ENCODE data around the gene CACNG1. TPM values are rescaled to one million over a fixed set of nuclear protein-coding genes. Genes with fewer than 3 reads are reported as not detected.

CACNG1 gene
- polyA plus RNA-seq, 3 donors, result not detected

- peaks cover 0 to 12% (median 3%) of the 10 kb centered on the region in 7 donors for H3K9me3 Mint-ChIP-seq
- Histone ChIP-seq H2AFZ (ENCODE audit: insufficient read depth, low read depth, low read length, poor library complexity, severe bottlenecking) (no peak overlapping the region), H3K9me3 (replicated peaks in 1 of 2; ENCODE audit: control insufficient read depth in 1 of 2, insufficient read depth in 1 of 2, low read length in 2 of 2) (no peaks in the 10 kb centered on the region), H4K20me1 (ENCODE audit: insufficient read depth, low read length) (no peaks in the 10 kb centered on the region), H3K79me2 (ENCODE audit: insufficient read depth, low read length) (no peaks in the 10 kb centered on the region), H3K4me3 (replicated peaks in 1 of 3; ENCODE audit: low read depth in 2 of 3, low read length in 3 of 3) (no peak overlapping the region), H3K4me2 (replicated peaks; ENCODE audit: extremely low read depth, low read length, poor library complexity, severe bottlenecking) (no peak overlapping the region), H3K36me3 (replicated peaks in 1 of 2; ENCODE audit: control insufficient read depth in 1 of 2, insufficient read depth in 2 of 2, low read length in 2 of 2) (no peaks in the 10 kb centered on the region), H3K27ac (ENCODE audit: low read depth in 1 of 2, low read length in 2 of 2) (no peak overlapping the region), H3K27me3 (ENCODE audit: control insufficient read depth in 2 of 2, insufficient read depth in 2 of 2, low read length in 2 of 2) (no peaks in the 10 kb centered on the region), H3K9ac (ENCODE audit: insufficient read depth, low read length, poor library complexity, severe bottlenecking) (no peak overlapping the region), H3K4me1 (ENCODE audit: control insufficient read depth in 1 of 2, insufficient read depth in 2 of 2, low read length in 2 of 2) (no peaks in the 10 kb centered on the region)
- peaks cover 0 to 8% (median 5%) of the 10 kb centered on the region in 3 donors for H3K27me3 Mint-ChIP-seq (ENCODE audit: low read depth in 3 of 3)
- WGBS (ENCODE audit: insufficient coverage), result 97% methylated on average over 5 of the region's 9 CpGs
- no peaks in the 10 kb centered on the region for H3K36me3 Mint-ChIP-seq
- H3K4me3 Mint-ChIP-seq, result no peak overlapping the region
- H3K4me1 Mint-ChIP-seq, result no peaks in the 10 kb centered on the region
- DNase-seq, result no peak
- intact Hi-C loops (cut with micrococcal nuclease), result no loop called here
- H3K27ac Mint-ChIP-seq, result no peak overlapping the region
- TF ChIP-seq CTCF (IDR thresholded peaks at IDR 0.05), result no peak
These were observed 10.7 kb upstream of the CACNG1 start for GRCh38 chr17:67033613-67034012.

- no peak overlapping the region for H3K4me3 Mint-ChIP-seq
- no peaks in the 10 kb centered on the region for H3K36me3 Mint-ChIP-seq
- H3K27me3 ChIP-seq (ENCODE audit: control insufficient read depth in 2 of 2, insufficient read depth in 2 of 2, low read length in 2 of 2), result no peaks in the 10 kb centered on the region
- intact Hi-C loops (cut with micrococcal nuclease), result no loop called here
- no peak overlapping the region for H3K9ac ChIP-seq (ENCODE audit: insufficient read depth, low read length, poor library complexity, severe bottlenecking)
- H3K27ac ChIP-seq (ENCODE audit: low read depth in 1 of 2, low read length in 2 of 2), result no peak overlapping the region
- peaks cover 0 to 12% (median 3%) of the 10 kb centered on the region in 7 donors for H3K9me3 Mint-ChIP-seq
- no peaks in the 10 kb centered on the region for H3K4me1 ChIP-seq (ENCODE audit: control insufficient read depth in 1 of 2, insufficient read depth in 2 of 2, low read length in 2 of 2)
- no peak overlapping the region for H3K4me2 ChIP-seq (replicated peaks; ENCODE audit: extremely low read depth, low read length, poor library complexity, severe bottlenecking)
- no peak for DNase-seq
- H4K20me1 ChIP-seq (ENCODE audit: insufficient read depth, low read length), result no peaks in the 10 kb centered on the region
- no peaks in the 10 kb centered on the region for H3K79me2 ChIP-seq (ENCODE audit: insufficient read depth, low read length)
- H3K27me3 Mint-ChIP-seq (ENCODE audit: low read depth in 3 of 3), result peaks cover 0 to 8% (median 1%) of the 10 kb centered on the region in 3 donors
- WGBS (ENCODE audit: insufficient coverage), result 91% methylated on average over 7 of the region's 11 CpGs
- no peaks in the 10 kb centered on the region for H3K4me1 Mint-ChIP-seq
- no peaks in the 10 kb centered on the region for H3K9me3 ChIP-seq (replicated peaks in 1 of 2; ENCODE audit: control insufficient read depth in 1 of 2, insufficient read depth in 1 of 2, low read length in 2 of 2)
- no peak overlapping the region for H3K27ac Mint-ChIP-seq
- H3K4me3 ChIP-seq (replicated peaks in 1 of 3; ENCODE audit: low read depth in 2 of 3, low read length in 3 of 3), result no peak overlapping the region
- no peaks in the 10 kb centered on the region for H3K36me3 ChIP-seq (replicated peaks in 1 of 2; ENCODE audit: control insufficient read depth in 1 of 2, insufficient read depth in 2 of 2, low read length in 2 of 2)
- no peak overlapping the region for H2AFZ ChIP-seq (ENCODE audit: insufficient read depth, low read depth, low read length, poor library complexity, severe bottlenecking)
- TF ChIP-seq CTCF (IDR thresholded peaks at IDR 0.05), result no peak
These were observed 8.9 kb upstream of the CACNG1 start for GRCh38 chr17:67035131-67036083.

Data from CD14-positive monocyte (primary cell).